Caco-2 (cell line): ENCODE measurements around the gene CCDC60. TPM values are rescaled to one million over a fixed set of nuclear protein-coding genes. Genes with fewer than 3 reads are reported as not detected.

ENCODE experiments used
- BruUV-seq: library from RNA; stranded (reverse); fragments of 400-500 nt; replicated peaks from 2 replicates; lab custom pipeline; 2021; lab: Mats Ljungman, UMichigan
- CTCF ChIA-PET: fragments of 300-600 bp; sonication (Branson Sonifier 250); formaldehyde crosslinking; loops from one replicate; lab custom pipeline; 2022; ENCODE audit warnings: antibody characterized with exemption; lab: Charles Lee
- POLR2A ChIA-PET: fragments of 300-600 bp; sonication (Branson Sonifier 250); formaldehyde crosslinking; loops from one replicate; lab custom pipeline; 2022; ENCODE audit warnings: antibody characterized with exemption; lab: Charles Lee
- DNase-seq, 2 experiments: peaks; one replicate each; pipeline versions ENCODE4 v3.0.0 to v3.0.0-alpha.2; 2020 to 2022
- H3K27me3 ChIP-seq: replicated peaks from 2 replicates; pipeline ENCODE4 v1.6.0; 2011; ENCODE audit warnings: low read length; ENCODE audit not compliant: control insufficient read depth, insufficient read depth
- H3K36me3 ChIP-seq: 2 replicates; pipeline ENCODE4 v1.5.1; 2011; ENCODE audit warnings: low read length; ENCODE audit not compliant: control insufficient read depth, insufficient read depth
- H3K4me1 ChIP-seq: fragments of 250-450 bp; sonication (Bioruptor Pico); 2 replicates; pipeline ENCODE4 v1.5.1; 2020; ENCODE audit warnings: mild to moderate bottlenecking
- H3K4me3 ChIP-seq: 2 replicates; pipeline ENCODE4 v1.5.1; 2011; ENCODE audit warnings: low read depth, mild to moderate bottlenecking, control low read depth, low read length
- H3K9me3 ChIP-seq: fragments of 250-450 bp; sonication (Bioruptor Pico); 2 replicates; pipeline ENCODE4 v1.5.1; 2020; ENCODE audit warnings: mild to moderate bottlenecking, moderate library complexity
- H3K27ac Mint-ChIP-seq: one replicate; pipeline ENCODE4 v1.8.0; 2022; ENCODE audit warnings: mixed read lengths; ENCODE audit not compliant: unreplicated experiment
- H3K27me3 Mint-ChIP-seq: one replicate; pipeline ENCODE4 v1.8.0; 2022; ENCODE audit warnings: mixed read lengths; ENCODE audit not compliant: insufficient read depth, unreplicated experiment
- H3K36me3 Mint-ChIP-seq: one replicate; pipeline ENCODE4 v1.8.0; 2022; ENCODE audit warnings: mild to moderate bottlenecking, mixed read lengths; ENCODE audit not compliant: insufficient read depth, unreplicated experiment
- H3K4me1 Mint-ChIP-seq: one replicate; pipeline ENCODE4 v1.8.0; 2022; ENCODE audit warnings: low read depth, mixed read lengths; ENCODE audit not compliant: unreplicated experiment
- H3K4me3 Mint-ChIP-seq: one replicate; pipeline ENCODE4 v1.8.0; 2022; ENCODE audit warnings: mild to moderate bottlenecking, moderate library complexity, mixed read lengths; ENCODE audit not compliant: unreplicated experiment
- H3K9me3 Mint-ChIP-seq: one replicate; pipeline ENCODE4 v1.8.0; 2022; ENCODE audit warnings: mixed read lengths; ENCODE audit not compliant: unreplicated experiment
- intact Hi-C: fragments of 100-400 bp; cut with micrococcal nuclease; formaldehyde crosslinking; loops from one replicate; pipeline ENCODE4 v1.10.0; 2022; ENCODE audit not compliant: unreplicated experiment
- total RNA-seq: library from RNA; stranded (reverse); gene quantifications from 2 replicates; pipeline ENCODE4 v1.2.3, GENCODE V29; 2022
- TF ChIP-seq, protein P1 (sequence below), 2 experiments: fragments of 200-600 bp in 1 of 2; IDR thresholded peaks; 1 replicate in 1 of 2; 2 replicates in 1 of 2; pipeline versions ENCODE4 v1.5.1 to v1.8.0; 2011 to 2022; ENCODE audit warnings: antibody characterized with exemption in 1 of 2, control low read depth in 1 of 2, inconsistent platforms in 1 of 2, low read depth in 1 of 2, low read length in 1 of 2, mild to moderate bottlenecking in 1 of 2, moderate library complexity in 1 of 2; ENCODE audit not compliant: insufficient read depth in 1 of 2, severe bottlenecking in 1 of 2, unreplicated experiment in 1 of 2

CCDC60 gene
- total RNA-seq, 1 experiment from 2014 or later: not detected

DNA sequence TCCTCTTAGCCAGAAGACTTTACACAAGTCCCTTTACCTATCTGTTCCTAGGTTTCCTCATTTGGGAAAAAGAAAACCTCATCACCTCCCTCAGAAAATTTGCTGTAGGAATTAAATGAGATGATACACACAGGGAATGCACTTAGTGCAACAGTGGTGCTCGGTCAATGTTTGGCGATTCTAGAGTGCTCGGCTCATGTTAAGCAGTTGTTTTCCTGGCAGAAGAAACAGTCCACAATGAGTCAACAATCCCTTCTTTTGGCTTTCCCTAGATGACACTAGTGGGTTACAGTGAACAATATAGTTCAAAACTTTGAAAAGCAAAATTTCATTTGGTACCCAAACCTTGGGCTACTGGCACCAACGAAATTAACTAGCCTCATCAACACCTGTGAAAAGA lies 255.1 kb downstream of the CCDC60 start:
- no peaks in the 10 kb centered on the region for H3K36me3 ChIP-seq
- Mint-ChIP-seq H3K27ac (no peak overlapping the region), H3K27me3 (peaks cover 33% of the 10 kb centered on the region), H3K4me1 (no peaks in the 10 kb centered on the region), H3K36me3 (no peaks in the 10 kb centered on the region), H3K9me3 (no peaks in the 10 kb centered on the region), H3K4me3 (no peak overlapping the region)
- no peak overlapping the region for H3K4me3 ChIP-seq
- H3K9me3 ChIP-seq: no peaks in the 10 kb centered on the region
- no peaks in the 10 kb centered on the region for H3K4me1 ChIP-seq
- no peaks in the 10 kb centered on the region; the same call in 1 of the 2 replicates for H3K27me3 ChIP-seq
- POLR2A ChIA-PET: no interaction called here
- CTCF ChIA-PET: no interaction called here
- intact Hi-C loops: no loop called here
- no peak for DNase-seq
- TF ChIP-seq, protein P1, sequence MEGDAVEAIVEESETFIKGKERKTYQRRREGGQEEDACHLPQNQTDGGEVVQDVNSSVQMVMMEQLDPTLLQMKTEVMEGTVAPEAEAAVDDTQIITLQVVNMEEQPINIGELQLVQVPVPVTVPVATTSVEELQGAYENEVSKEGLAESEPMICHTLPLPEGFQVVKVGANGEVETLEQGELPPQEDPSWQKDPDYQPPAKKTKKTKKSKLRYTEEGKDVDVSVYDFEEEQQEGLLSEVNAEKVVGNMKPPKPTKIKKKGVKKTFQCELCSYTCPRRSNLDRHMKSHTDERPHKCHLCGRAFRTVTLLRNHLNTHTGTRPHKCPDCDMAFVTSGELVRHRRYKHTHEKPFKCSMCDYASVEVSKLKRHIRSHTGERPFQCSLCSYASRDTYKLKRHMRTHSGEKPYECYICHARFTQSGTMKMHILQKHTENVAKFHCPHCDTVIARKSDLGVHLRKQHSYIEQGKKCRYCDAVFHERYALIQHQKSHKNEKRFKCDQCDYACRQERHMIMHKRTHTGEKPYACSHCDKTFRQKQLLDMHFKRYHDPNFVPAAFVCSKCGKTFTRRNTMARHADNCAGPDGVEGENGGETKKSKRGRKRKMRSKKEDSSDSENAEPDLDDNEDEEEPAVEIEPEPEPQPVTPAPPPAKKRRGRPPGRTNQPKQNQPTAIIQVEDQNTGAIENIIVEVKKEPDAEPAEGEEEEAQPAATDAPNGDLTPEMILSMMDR (IDR thresholded peaks at IDR 0.05; ENCODE audit: insufficient read depth in 1 of 2, low read depth in 1 of 2, low read length in 1 of 2, severe bottlenecking in 1 of 2, unreplicated experiment in 1 of 2): no peak
- BruUV-seq: no TSS peak

Other genes with a start within 250 kb of the CCDC60 start
- 15.3 and 17.1 TPM in 2 replicates for gene HSPB8, start 155.8 kb upstream of the CCDC60 start, total RNA-seq